AG08396 (cell line): ENCODE measurements around the gene IGF1.
"Not testable (repeated sequence)": the region's sequence is repeated elsewhere in the genome, so short reads cannot be mapped to it uniquely, and the experiment has no call there.

Source experiments
- DNase-seq: peaks from one replicate; pipeline ENCODE4 v3.0.0; 2012; ENCODE audit warnings: low spot score, mixed read lengths

IGF1 gene

DNA sequence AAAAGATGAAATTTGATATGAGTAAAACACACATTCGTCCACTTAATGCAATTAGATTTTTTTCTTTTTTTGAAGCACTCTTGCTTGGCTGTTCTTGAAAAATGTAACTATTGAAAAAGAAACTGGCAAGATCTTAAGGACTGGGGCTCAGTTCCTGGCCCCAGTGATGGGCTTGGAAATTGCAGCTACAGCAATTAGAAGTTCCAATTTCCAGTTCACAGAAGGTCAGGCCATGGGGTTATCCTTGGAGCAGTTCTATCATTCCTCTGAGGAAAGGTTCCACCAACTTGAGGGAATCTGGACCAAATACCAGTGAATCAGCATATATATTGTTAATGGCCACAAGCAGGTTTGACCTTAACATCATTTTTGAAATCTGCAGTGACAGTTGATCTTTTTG is 18.9 kb downstream of the IGF1 start:
- DNase-seq: no peak

DNA sequence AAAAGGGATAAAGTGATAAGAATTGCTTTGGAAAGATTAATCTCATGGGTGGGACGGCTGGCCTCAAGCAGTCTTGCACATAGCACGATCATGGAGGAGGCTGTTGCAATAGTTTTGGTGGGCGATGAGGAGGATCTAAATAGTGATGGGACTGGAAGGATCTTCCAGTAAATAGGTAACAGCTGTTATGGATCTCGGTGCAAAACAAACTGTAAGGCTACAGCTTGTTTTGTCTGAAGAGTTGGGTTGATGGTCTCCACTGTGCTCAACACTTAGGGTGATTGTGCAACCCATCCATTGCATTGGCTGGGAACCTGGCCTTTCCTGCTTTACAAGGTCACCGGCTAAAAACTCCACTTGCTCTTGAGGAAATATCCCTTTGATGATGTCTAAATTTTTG is 21.0 kb downstream of the IGF1 start:
- DNase-seq: no peak

DNA sequence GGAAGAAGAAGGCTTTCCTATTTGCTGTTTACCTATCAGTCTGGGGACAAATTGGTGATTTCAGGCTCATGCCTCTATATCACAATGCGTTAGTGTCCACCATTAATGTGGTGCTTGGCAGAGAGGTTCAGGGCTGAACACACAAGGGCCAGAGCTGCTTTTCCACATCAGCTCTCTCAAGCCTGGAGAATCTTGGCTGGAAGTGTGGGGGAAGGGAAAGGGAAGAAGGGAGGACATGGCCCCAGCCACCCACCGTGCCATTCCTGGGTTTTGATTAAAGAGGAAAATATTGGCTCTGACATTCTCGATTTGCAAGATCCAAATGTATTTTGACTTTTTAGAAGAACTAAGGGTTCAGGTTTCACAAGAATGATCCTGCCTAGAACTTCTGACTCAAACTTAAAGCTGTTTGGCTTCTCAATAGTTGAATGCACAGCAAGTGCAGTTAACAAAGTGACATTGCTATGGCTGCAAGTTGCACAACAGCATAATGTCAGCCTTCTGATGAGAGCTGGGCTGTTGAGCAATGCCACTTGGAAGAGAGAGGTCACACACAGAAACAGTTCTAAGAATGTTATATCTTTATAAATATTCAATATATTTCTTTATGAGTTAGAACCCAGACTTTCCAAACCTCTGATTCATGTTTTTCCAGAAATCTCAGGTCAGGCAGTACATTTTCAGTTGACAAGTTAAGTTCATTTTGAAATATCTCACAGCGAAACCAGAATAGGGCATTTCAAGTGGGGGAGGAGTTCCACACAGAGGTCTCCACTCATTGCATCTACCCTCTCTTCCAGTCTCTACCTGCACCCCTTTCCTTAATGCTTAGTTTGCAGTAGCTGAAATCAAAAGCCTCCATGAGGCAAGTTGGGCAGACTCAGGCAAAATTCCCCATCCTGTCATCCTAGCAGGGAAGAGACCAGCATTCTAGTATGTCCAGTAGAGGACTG is 25.3 kb downstream of the IGF1 start:
- peak; percentile 43 for DNase-seq

DNA sequence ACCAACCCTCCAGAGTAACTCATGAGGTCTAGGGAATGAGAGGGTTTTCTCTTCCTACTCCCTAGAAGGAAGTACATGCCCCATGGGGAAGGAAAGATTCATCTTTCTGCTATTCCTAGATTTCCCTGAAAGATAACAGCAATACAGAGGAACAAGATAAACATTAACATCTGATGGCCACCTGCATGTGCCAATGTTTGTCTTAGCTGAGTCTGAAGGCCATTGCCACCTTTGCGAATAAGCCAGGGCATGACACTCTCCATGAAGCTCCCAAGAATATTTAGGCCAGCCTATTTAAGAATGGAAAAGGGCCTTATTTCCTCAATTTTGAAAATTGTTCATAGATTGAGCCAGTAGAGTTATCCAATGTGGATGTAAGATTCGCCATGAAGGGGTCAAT is 26.0 kb downstream of the IGF1 start:
- DNase-seq: no peak

DNA sequence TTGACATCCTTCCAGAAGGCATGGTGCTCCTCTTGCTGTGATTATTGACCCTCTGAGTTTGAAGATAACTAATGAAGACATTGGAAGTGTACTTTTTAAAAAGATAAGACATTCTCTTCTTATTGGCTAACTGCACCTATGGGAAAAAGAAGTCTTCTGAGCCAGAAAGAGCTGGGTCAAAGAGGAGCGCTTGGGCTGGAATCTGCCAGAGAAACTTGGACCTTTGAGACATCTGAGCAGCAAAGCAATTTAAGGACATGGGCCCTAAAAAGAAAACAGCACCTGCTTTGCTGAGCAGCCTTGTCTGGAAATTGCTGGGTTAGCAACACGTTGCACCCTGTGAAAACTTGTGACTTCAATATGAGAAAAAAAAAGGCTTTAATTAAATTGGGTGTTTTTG is 27.8 kb downstream of the IGF1 start:
- no peak for DNase-seq

DNA sequence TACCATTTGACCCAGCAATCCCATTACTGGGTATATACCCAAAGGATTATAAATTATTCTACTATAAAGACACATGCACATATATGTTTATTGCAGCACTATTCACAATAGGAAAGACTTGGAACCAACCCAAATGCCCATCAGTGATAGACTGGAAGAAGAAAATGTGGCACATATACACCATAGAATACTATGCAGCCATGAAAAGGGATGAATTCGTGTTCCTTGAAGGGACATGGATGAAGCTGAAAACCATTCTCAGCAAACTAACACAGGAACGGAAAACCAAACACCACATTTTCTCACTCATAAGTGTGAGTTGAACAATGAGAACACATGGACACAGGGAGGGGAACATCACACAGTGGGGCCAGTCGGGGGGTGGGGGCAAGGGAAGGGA is 31.3 kb downstream of the IGF1 start:
- DNase-seq: not testable (repeated sequence)

DNA sequence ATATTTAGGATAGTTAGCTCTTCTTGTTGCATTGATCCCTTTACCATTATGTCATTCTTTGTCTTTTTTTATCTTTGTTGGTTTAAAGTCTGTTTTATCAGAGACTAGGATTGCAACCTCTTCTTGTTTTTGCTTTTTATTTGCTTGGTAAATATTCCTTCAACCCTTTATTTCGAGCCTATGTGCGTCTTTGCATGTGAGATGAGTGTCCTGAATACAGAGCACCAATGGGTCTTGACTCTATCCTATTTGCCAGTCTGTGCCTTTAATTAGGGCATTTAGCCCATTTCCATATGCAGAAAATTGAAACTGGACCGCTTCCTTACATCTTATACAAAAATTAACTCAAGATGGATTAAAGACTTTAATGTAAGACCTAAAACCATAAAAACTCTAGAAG is 32.9 kb downstream of the IGF1 start:
- not testable (repeated sequence) for DNase-seq

DNA sequence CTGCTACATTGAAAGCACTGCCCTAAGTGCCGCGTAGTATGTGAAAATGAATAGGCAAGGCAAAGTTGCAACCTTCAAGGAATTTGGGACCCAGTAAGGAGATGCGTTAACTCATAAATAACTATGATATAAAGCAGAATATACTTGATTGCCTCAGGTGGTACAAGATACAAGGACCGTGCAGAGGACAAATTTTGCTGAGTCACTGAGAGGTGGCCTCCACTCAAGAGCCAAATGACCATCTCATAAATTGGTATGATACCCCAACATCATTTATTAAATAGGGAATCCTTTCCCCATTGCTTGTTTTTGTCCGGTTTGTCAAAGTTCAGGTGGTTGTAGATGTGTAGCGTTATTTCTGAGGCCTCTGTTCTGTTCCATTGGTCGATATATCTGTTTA is 35.7 kb downstream of the IGF1 start:
- no peak for DNase-seq

DNA sequence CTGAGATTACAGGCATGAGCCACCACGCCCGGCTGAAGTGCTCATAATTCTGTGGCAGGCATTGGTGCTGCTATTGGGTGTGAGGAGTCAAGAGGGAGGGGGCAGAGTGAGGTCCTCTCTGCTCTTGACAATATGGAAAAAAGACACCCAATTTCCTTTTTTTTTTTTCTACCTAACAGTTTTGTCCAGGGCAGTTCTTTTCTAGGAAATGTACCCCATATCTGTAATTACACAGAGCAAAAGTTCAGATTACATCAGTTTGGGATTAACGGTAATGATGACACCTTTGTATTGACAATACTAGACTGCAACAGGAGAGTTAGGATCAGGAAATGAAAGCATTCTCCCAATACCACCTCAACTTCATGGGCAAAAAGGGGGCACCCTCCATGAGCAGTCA is 36.3 kb downstream of the IGF1 start:
- DNase-seq: no peak

DNA sequence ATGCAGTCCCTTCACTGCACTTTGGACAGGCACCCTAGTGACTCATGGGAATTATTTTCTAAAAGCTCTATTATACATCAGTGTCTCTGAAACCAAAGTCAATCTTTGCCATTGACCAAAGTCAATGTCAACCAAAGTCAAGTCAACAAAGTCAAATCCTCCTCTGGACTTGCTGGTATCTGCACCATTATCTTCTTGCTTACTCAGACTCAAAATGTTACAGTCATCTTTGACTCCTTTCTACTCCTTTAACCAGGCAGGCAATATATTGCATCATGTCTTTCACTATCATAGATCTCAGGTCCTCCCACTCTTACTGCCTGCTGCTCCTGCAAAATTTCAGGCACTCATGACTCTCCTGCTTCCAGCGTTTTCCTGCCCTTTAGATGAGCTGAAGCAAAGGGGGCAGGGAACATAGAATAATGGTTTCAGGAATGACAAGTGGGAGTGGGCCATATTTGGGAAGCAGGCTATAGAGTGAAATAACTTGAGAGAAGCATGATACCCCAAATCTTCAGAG is 39.2 kb downstream of the IGF1 start:
- no peak for DNase-seq

DNA sequence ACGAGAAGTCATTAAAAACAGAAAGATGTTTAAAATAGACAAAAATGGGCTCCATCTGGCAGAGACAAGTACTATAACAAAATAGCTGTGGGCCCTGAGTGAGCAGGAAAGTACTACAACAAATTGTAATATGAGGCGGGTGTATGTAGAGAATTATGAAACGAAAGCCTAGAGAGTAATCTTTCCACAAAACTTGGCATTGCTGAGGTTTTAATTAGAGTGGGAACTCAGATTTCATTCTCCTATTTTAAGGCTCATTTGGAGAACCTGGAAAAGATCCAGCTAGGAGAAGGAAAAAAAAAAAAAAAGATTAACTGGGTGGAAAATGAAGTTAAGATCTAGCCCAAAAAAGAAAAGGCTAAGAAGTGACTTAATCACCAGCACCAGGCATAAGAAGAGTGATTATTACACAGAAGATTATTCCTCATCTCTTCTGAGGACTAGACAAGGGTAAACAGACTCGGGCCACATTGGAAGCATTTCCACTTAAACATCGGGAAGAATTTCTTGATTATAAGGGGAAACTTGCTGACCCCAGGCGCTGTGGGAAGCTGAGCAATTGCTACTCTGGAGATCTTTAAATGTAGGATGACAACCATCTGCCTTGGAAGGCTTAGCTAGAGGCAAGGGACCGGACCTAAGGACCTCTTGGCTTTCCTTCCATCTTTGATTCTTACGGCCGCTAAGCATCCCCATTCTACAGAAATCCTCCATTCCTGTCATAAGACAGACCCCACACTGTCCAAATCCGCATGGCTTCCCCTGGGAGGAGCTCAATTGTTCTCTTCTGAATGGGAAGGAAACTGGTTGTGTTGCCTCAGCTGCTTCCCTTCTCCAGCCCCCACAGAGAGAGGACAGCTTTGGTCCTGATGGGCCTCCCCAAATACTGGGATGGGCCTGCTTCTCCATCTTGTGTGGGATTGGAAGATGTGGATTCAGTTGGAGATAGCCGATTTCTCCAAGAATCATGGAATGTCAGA is 40.6 kb downstream of the IGF1 start:
- no peak for DNase-seq

DNA sequence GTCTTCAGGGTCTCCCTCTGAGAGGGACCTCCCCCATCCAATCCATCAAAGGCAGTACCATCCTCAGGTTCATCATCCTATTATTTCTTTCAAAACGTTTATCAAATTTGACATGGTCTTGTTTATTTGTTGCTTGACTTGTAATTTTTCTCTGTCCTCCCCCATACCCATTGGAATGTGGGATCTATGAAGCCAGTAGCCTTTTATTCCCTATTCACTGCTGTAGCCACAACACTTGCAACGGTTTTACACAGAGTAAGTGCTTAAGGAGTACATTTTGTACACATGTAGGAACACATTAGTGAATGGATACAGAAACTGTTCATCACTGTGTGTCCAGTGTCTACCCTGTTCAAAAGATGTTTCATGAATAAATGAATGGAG is 41.5 kb downstream of the IGF1 start:
- no peak for DNase-seq

DNA sequence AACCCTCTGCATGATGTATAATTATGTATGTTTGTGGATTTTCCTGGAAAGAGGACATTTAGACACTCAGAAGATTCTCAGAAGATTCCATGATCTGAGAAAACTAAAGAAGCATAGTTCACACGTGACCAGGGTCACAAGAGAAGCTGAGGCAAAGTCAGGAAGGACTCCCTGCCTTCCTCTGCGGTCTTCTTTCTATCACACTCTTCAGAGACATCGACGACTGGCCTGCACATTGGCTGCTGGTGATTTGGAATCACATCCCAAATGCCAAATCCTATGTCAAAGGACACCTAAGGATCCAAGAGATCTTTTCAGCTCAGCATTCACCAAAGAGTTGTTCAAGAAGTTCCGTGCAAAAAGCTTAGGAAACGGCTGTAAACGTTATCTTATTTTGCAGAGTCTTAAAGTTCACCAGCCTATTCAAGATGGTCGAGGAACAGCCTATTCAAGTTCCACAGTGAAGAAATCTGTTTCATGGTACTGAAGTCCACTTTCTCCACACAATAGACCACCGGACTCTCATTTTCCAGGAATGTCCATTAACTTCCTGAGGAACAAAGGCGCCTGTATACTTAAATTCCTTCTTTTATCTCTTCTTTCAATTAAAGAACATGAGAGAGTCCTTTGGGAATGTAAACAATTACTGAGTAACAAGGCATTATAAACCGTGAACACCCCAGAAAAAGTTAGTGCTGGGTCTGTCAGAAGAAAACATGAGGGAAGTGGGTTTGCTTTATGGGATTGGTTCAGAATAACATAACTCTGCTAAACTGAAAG is 42.1 kb downstream of the IGF1 start:
- DNase-seq: peak; percentile 16

DNA sequence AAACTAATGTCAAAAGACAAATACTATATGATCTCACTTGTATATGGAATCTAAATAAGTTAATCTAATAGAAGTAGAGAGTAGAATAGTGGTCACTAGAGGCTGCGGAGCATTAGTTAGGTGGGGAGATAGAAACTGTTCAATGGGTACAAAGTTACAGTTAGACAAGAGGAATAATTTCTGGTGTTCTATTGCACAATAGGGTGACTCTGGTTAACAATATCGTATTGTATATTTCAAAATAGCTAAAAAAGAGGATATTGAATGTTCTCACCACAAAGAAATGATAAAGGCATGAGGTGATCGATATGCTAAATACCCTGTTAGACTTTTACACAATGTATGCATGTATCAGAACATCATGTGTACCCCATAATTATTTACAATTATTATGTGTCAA is 42.9 kb downstream of the IGF1 start:
- no peak for DNase-seq

DNA sequence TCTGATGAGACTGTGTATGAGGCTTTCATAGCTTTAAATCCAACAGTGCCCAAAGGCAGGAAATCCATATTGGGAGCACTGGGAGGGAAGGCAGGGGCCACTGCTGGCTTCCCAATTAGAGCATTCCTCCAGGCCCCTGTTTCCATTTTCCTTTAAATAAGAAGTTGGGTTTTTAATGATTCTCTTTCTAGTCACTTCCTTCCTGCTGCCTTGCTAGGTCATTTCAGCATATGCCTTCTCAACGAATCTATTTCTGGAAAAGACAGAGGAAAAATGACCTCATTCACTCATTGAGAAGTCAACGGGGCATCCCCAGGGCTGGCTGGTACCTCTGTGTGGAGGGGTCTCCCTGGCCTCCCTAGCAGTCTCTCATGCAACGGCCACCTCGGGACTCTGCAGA is 43.5 kb downstream of the IGF1 start:
- DNase-seq: no peak

DNA sequence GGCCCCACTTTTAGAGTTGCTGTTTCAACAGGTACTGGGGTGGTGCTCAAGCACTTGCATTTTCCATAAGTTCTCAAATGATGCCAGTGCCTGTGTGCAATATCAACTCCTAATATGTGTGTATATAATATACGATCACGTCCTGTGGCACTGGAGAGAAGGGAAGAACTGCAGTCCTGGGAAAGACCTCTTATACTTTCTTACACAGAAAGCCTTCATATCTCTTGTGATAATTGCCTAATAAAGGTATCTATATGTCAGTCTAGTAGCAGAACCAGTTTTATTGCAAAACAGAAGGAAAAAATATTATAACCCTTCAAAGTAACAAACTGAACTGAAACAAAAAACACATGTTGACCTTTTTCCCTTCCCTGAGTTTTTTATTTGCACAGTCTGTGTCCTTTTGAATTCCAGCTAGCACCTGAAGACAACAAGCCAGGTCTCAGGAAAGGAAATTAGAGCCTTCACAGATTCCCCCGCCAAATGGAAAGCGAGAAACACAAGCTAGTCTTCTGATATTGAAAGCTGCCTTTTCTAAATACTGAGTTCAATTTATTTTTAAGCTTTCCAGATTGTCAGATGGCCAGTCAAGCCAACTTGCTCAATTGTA is 44.4 kb downstream of the IGF1 start:
- no peak for DNase-seq

DNA sequence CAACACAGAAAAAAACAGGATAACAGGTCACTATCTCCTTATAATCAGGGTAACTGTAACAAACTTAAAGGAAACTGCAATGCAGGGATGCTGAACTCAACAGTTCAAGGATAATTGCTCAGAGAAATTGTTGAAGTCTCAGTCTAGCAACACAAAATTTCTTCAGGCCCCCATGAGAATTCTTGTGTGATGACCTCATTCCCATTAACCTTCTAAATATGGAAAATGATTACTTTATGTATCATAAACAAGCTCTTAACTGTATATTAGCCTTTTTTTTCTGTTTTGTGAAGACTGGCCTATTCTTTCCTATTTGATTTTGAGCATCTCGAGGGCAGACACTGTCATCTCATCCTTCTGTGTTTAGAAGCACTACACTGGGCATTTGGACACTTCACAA is 47.1 kb downstream of the IGF1 start:
- no peak for DNase-seq

DNA sequence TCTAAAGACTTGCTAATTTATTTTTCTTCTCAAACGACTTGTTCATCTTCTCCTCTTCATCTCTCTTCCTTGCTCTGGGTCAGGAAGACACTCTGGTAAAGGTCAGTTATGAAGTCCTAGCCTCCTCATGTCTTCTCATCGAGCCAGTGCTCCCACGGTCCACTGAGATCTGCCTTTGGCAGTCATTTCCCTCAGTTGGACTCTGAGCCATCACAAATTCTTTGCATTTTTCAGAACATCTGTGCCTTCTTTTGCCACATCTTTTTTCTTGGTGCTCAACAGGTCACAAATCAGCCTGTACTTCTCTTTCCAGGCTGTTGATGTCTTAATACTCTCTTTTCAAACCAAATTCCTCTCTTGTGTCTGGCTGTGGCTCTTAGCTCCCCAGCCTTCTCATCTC is 49.7 kb downstream of the IGF1 start:
- no peak for DNase-seq

DNA sequence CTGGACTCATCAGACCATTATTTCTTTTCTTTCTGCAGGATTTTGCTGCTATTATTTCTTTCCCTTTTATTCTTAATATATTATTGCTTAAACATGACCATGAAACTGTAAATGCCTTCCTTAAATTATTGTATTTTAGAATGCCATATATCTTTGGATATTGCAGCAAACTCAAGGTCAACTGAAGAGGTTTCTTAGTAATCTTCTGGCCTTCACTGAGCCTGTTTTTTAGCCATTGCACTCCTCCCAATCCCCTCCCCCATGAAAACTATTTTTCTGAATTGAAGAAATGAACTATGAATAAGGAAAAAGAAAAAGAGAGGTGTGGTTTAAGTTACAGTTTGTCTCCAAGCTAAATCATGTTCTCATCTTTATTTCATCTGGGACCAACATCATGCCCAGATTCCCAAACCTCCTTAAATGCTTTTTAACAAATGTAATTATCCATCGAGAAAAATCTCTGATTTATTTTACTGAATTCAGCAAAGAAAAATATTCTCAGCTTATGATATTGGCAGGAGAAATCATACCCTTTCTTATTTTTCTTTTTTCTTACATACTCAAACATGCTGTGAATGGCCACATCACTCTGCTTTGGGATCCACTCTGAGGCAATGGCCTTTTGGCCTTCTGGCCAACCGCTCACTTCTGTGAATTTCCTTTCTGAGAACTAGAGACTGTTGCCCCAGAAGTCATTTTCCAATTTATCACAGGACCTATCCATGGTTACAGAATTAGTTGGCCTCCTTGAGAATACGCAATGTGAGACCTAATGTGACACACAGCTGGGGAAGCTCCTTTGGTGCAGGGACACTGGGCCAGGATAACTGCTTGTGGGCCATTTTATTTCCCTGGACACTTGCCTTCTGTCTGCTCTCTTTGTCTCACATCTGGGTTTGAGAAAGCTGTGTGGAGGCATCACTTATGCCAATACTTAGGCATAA is 50.9 kb downstream of the IGF1 start:
- DNase-seq: no peak

DNA sequence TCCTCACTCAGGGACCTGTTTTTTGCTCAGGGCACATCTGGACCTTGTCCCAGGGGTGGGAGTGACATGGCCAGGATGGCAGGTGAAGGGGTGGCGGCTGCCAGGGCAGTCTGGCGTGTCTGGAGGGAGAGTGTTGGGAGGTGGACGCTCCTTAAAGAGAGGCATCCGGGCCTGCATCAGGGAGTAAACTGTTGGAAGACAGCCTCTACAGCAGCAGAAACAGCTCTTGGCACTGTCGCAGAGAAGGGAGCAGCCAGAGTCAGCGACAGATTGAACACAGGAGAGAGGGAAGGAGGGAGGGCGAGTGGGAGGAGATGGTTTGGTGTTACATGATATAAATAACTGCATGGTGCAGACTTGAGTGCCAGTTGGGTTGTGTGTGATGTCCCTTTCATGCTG is 52.8 kb downstream of the IGF1 start:
- no peak for DNase-seq
